ENCODE measurements around the gene CAMTA1. TPM values are rescaled to one million over a fixed set of nuclear protein-coding genes. Genes with fewer than 3 reads are reported as not detected.

The CAMTA1 gene
- total RNA-seq, 1 experiment from 2014 or later: 219 TPM

DNA sequence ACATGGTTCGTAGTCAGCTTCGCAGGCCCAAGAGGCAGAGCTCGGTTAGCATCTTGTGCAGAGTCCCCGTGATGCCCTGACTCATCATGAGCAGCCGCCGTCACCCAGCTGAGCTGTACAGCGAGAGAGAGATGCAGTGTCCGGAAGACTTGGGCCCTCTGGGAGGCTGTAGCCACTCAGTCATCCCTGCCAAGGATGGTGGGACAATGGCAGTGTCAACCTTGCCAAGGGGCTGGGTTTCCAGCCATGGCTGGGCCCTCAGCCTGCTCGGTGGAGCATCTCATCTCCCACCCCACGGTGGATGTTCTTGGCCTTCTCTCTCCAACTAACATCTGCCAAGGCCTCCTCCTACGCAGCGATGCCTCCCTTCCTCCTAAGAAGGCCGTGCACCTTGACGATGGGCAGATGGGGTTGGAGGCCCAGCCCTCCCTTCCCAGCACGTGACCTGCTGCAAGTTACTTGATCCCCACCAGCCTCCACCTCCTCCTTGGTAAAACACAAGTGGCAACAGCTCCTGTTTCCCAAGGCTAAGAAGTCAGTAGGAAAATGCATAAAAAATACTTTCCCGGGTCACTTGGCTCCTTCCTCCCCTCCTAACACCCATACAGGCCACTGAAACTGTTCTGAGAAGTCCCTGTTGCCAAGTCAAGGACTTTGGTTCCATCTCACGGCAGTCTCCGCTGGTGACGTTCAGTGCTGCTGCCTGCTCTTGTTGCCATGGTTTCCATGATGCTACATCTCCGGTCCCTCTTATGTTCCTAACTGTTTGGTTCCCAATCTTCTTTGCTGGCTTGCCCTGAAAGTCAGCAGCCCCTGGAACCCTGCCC lies 601.2 kb downstream of the CAMTA1 start:
- peak; percentile 38 for DNase-seq (ENCODE audit: low read depth)

DNA sequence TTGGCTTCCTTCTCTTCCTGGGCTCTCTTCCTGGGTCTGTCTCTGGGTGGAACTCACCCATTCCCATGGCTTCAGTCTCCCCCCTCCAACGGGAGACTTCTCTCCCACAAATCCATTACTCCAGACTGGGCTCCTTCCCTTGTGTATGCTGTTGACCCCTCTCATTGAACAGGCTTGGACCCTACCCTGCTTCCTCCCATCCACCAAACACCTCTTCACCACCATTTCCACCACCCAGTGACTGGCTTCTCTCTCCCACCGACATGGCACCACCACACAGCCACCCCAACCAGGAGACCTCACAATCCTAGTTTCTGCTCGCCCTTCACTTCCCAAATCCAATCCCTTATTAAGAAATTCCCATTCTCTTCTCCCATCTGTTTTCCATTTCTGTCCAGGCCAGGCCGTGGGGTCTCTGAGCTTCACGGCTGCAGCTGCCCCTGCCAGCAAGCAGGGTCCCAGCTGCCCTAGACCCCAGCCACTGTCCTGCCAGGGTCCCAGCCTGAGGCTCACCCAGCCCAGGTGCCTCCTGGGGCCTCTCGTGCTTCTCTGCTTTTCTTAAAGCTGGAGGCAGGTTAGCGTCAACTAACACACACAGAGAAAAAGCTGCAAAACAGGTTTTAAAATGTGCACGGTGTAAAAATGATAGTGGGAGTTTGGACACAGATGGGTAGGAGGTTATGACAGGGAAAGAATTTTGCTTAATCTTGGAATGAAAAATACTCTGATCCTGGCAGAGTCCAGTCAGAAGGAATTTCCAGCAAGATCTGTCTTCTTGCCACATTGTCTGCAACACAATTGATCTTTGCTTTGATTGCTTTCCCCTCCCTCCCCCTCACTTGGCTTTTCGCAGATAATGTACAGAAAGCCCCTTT lies 602.0 kb downstream of the CAMTA1 start:
- DNase-seq (ENCODE audit: low read depth): no peak

DNA sequence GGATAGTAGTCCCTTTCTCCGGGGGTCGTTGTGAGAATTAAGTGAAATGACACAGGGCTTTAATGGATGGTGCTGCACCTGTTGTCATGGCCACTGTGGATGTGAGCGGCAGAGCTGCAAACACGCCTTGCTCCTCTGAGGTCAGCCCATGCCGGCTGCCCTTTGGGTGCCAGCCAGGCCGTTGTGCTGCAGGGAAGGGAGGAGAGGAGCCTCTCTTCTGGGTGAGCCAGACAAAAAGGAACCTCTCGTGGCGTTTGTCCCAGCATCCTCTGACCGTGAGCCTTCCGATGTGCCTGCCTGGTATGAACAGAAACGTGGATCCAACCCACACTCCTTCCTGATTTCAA lies 602.9 kb downstream of the CAMTA1 start:
- no peak for DNase-seq (ENCODE audit: low read depth)

DNA sequence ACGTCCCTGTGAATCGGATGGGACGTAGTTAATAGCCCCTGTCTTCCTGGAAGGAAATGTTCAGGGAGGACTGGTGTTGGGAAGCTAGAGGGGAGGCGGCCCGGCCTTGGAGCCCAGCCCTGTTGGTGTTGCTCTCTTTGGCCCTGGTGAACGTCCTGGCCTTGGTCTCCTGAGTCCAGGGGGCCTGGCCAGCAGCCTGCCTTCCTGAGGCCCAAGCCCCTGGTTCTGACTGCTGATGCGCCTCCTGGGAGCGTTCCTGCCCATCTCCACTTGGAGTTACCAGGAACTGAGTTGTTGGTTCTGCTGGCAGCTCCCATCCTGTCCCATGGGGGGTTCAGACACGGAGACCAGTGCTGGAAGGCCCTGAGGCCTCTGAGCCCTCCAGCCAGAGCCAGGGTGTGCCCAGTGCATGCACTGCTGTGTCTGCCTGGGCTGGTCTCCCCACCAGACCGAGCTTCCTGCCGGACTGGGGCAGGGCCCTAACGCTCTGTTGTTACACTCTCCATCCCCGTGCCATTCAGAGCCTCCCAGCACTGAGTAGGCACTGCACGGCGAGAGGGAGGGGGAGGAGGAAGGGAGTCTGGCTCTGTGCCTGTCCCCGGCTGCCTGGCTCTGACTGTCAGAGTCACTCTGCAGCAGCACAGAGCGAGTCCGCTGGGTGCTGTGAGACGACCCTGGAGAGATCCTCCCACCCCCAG lies 603.4 kb downstream of the CAMTA1 start:
- peak; percentile 57 for DNase-seq (ENCODE audit: low read depth)

DNA sequence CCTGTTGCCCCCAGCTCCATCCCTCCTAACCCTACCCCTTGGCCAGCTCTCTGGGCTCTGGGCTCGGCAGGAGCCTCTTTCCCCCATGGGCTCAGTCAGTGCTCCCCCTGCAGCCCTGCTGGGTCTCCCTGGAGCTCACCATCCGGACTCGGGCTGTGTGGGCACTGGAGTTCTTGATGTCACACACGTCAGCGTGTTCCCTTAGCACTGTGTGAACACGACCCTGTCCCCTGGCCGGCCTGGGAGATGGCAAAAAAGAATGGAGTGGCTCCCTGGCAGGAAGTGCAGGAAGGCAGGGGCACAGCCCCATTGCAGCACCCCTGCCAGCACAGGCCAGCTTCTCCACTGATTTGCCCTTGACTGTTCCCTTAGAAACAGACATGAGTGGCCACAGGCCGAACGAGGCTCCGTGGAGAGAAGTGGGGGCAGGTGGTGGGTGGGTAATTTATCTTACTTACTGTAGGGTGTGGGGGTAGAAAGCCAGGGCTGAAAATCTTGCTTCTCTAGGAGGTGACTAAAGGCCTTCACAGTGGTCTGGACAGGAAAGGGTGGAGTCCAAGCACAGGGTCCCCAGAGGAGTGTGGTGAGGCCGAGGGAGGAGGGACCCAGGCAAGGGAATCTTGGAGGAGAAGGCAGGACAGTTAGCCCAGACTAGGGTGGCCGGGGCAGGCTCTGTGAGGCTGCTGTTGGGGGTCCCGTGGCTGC lies 604.1 kb downstream of the CAMTA1 start:
- DNase-seq (ENCODE audit: low read depth): peak; percentile 55

DNA sequence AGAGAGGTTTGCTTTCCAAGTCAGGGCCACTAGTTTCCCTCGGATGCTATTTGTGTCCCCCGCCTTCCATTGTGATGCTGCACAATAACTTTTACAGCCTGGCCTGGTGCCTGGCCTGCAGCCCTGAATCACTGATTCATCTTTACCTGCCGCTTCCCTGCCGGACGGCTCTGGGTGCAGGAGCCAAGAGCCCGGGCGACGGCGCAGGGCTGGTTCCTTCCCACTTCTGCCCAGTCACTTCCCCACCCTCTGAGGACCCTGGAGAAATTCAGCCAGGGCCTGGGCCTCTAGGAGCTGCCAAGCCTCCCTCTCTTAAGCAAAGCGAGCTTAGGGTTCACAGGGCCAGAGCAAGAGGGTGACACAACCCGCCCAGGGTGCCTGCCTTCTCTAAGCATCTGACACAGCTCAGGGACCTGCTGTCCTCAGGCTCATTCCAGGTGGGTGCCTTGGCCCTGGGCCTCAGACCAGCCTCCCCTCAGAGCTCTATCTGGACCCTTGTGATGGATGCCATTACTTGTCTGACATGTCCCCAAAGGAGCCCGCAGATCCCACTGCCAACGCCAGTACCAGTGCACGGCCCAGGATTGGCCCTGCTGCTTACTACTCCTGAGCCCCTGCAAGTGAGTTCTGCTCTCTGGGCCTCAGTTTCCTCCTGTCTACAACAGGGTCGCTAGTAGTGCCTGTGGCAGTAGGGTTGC lies 604.8 kb downstream of the CAMTA1 start:
- peak; percentile 66 for DNase-seq (ENCODE audit: low read depth)

DNA sequence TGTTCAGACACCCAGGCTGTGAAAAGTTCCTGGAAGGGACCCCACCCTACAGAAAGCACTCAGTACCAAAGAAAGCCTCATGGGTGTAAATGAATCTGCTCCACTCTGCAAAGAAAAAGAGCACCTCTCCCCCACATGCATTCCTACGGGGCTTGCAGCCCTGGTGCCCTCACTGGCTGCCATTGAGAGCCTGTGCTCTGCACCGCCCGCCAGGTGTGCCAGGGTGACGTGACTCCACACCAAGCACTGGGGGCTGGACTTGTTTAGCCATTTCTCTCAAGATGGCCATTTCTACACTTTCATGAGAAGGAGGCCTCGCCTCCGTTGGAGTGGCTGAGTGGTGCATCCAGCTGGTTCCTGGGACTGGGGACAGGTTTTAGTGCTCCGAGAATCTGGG lies 605.3 kb downstream of the CAMTA1 start:
- no peak for DNase-seq (ENCODE audit: low read depth)

DNA sequence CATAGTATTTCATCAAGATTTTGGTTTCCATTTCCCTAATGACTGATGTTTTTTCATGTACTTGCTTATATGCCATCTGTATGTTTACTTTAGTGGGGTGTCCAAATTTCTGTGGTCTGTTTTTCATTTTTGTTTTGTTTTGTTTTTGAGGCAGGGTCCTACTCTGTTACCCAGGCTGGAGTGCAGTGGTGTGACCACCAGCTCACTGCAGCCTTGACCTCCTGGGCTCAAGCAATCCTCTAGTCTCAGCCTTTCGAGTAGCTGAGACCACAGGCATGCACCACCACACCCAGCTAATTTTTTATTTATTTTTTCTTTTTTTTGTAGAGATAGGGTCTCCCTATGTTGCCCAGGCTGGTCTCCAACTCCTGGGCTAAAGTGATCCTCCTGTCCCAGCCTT lies 607.9 kb downstream of the CAMTA1 start:
- peak; percentile 62 for DNase-seq (ENCODE audit: low read depth)

DNA sequence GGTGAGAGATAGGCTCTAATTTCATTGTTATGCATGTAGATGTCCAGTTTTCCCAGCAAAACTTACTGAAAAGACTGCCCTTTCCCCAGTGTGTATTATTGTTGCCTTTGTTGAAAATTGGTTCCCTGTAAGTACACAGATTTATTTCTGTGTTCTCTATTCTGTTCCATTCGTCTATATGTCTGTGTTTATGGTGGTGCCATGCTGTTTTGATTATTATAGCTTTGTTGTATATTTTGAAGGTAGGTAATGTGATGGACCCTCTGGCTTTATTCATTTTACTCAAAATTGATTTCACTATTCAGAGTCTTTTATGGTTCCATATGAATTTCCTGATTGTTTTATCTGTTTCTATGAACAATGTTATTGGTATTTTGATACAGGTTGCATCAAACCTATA lies 610.0 kb downstream of the CAMTA1 start:
- DNase-seq (ENCODE audit: low read depth): no peak

DNA sequence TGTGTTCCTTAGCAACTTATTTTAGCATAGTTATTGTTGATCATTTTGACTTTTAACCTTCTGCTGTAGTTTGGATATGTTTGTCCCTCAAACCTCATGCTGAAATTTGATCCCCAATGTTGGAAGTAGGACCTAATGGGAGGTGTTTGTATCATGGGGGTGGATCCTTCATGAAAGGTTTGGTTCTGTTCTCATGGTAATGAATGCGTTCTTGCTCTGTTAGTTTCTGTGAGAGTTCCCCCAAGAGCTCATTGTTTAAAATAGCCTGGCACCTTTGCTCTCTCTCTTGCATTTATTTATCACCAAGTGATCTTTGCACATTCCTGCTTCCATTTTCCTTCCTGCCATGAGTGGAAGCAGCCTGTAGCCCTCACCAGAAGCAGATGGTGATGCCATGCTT lies 613.7 kb downstream of the CAMTA1 start:
- peak; percentile 16 for DNase-seq (ENCODE audit: low read depth)

DNA sequence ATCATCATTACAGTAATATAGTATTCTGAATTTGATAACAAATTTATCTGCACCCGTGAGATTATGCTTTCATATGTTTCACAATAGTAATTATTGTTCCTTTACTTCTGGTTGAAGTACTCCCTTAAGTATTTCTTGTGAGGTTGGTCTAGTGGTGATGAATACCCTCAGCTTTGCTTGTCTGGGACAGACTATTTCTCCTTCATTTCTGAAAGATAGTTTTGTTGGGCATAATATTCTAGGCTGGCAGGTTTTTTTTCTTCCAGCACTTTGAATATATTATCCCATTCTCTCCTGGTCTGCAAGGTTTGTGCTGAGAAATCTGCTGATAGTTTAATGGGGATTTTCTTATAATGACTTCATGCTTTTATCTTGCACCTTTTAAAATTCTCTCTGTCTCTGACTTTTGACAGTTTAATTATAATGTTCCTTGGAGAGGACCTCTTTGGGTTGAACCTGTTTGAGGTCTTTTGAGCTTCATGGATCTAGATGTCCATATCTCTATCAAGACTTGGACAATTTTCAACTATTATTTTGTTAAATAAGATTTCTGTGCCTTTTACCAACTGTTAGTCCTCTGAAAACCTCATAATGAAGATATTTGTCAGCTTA lies 614.4 kb downstream of the CAMTA1 start:
- DNase-seq (ENCODE audit: low read depth): no peak

DNA sequence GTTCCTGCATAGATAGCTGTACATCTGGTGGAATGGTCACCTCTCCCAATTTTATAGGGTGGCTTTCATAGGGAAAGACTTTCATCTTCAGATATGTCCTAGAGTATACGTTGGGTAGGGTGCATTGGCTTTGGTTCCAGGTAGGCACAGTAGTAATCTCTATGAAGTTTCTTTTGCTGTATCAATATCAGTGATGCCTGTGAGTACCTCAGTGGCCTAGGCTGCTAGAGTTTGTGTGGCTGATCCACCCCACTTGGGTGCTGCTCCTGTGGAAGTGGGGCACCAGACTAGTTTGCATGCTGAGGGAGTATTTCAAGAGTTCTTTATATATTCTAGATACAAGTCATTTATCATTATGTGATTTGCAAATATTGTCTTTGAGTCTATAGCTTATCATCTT lies 615.3 kb downstream of the CAMTA1 start:
- DNase-seq (ENCODE audit: low read depth): no peak

DNA sequence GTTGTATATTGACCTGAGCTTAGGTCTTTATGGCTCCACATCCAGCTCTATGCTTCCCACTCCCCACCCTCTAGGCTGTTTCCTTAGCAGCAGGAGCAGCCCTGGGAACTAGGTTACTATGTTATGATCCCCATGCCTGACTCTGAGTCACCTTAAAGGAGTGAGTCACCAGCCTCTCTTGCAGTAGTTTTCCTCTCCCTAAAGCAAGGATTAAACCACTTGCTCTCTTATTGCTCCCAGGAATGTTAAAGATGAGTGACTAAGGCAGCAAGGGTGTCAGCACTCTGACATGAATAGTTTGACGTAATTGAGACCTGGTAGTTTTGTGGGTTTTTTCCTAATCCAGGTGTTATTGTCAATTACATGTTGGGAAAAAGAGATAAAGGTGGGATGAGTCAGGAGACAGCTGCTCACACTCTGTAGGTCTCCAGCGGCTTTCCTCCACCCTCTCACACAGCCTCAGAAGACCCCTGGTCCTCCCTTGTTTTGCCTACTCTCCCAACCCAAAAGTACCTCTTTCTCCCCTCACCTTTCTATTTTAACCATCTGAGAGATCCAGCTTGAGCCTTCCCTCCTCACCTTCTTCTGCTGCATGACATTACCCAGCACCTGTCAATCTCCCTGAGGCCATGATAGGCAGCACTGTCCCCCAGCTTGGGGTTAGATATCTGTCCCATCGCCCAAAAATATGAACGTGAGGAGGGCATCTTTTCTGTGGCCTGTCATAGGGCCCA lies 616.7 kb downstream of the CAMTA1 start:
- DNase-seq (ENCODE audit: low read depth): peak; percentile 100

DNA sequence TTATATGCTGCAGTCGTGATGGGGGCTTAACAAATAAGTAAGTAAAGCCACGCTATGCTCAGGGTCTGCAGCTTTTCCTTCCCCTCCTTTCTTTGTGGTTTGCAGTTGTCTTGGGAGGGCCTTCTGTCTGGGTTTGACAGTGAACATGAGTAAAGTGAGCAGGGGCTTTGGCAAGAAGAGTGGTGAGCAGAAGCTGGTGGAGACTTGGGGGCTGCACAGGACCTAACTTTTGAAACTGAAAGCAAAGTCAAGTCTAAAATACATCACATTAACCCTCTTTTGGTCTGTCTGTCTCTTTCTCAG lies 617.2 kb downstream of the CAMTA1 start:
- no peak for DNase-seq (ENCODE audit: low read depth)

DNA sequence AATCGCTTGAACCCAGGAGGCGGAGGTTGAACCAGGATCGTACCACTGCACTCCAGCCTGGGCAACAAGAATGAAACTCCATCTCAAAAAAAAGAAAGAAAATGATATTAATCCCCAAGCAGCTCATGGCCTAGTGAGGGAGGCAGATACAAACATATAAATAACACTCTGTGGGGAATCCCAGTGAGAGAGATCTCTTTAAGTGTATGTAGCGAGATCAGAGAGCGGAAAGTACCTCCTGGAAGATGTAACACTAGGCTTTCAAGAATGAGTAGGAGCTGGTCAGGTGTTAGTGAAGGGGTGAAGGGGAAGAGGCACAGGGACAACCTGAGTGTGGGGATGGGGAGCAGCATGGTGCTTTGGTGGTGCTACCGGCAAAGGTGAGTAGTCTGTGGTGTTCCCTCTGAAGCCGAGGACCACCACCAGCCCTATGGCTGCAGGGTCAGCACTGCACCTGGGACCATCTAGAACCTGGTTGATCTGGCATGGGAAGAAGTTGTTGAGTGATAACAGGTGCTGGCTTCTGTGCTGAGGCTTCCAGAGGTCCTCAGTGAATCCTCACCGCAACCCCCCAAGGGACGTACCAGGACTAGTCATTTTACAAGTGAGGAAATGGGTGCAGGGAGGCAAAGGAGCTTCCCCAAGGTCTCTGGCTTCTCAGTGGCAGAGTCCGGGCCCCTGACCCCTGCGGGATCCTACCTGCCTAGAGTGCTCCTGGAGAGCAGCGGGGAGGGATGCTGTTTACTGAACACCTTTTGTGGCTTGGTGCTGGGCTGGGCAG lies 618.2 kb downstream of the CAMTA1 start:
- peak; percentile 35 for DNase-seq (ENCODE audit: low read depth)

DNA sequence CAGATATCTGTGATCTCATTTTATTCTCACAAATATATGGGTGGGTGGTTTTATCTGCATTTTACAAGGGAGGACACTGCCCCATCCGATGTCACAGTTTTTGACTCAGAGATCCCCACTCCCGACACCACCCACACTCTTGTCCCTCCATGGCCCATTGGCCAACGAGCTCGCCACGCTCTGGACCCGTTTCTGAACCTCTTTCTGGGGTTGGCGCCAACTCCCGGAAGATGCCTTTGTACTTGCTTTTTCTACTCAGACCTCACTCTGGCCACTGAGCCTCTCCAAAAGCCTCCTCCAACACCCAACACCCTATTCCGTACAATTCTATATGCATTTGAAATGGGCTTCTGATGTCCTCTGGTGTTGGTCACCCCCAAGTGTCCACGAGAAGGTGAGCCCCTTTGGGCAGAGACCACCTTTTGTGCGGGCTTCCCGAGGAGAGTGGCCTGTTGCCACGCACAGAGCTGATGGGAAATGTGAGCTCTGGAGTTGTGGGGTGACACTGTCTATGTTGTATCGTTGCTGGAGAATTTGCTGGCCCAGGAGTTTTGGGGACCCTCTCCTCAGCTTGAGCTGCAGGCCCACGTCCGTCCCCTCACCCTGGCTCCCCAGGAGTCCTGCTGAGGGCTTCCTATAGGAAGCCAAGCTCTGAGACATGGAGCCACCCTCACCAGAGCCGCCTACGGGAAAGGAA lies 618.9 kb downstream of the CAMTA1 start:
- DNase-seq (ENCODE audit: low read depth): no peak

DNA sequence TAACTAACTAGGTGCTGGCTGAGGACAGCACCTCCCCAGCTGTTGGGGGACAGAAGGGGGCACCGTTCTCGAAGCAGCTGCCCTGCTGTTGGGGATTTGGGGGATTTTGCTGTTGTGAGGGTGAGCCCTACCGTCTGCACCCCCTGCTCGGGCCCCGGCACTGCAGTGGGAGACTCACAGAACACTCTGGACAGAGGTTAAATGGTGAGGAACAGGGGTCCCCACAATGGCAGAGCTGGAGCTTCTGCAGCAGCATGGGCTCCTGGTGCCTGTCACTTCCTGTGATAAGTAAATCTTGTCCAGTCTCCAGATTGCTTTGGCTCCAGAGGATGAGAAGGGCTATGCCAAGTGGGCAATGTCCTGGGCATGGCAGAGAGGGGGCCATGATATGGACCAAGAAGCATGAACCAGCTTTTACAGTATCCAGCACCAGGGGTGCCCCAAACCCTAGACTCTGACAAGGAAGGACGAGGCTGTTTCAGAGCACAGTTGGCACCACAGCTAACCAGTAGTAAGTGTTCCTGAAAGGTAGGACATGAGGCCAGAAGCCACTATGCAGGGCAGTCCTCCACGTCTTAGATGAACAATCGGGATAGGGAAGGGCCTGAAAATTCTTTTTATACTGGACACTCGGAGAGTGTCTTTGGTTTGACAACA lies 620.7 kb downstream of the CAMTA1 start:
- DNase-seq (ENCODE audit: low read depth): no peak
